IMR-90 (cell line): ENCODE data around the gene CLCNKA. TPM values are rescaled to one million over a fixed set of nuclear protein-coding genes. Genes with fewer than 3 reads are reported as not detected.

Experiments
- ATAC-seq: fragments of 200-7000 bp; cut with Tn5 transposase; 2 replicates; pipeline ENCODE4 v1.9.1; 2020; ENCODE audit warnings: low read depth, mild to moderate bottlenecking, moderate library complexity
- BruUV-seq: library from RNA; stranded (reverse); fragments of 400-500 nt; replicated peaks from 2 replicates; lab custom pipeline; 2021; lab: Mats Ljungman, UMichigan
- CTCF ChIA-PET: fragments of 300-600 bp; formaldehyde crosslinking; extraction: SDS; loops from one replicate; lab custom pipeline; 2021; ENCODE audit warnings: antibody characterized with exemption; lab: Yijun Ruan, JAX
- POLR2A ChIA-PET: fragments of 300-600 bp; sonication (Branson Sonifier 250); formaldehyde crosslinking; loops from one replicate; lab custom pipeline; 2022; ENCODE audit warnings: antibody characterized with exemption; ENCODE audit not compliant: unreplicated experiment; lab: Charles Lee
- DNase-seq: peaks from one replicate; pipeline ENCODE4 v3.0.0; 2013
- H2AFZ ChIP-seq: replicated peaks from 2 replicates; pipeline ENCODE3; 2013; ENCODE audit warnings: low read length, mild to moderate bottlenecking; ENCODE audit not compliant: poor library complexity
- H2AK5ac ChIP-seq: 2 replicates; pipeline ENCODE4 v1.6.1; 2013; ENCODE audit warnings: low read depth, low read length, inconsistent platforms
- H2AK9ac ChIP-seq: replicated peaks from 2 replicates; pipeline ENCODE3; 2013; ENCODE audit warnings: mild to moderate bottlenecking, low read depth, low read length, moderate library complexity; ENCODE audit not compliant: poor library complexity
- H2BK120ac ChIP-seq: 2 replicates; pipeline ENCODE4 v1.6.1; 2013; ENCODE audit warnings: low read depth, low read length, inconsistent platforms
- H2BK15ac ChIP-seq: 3 replicates; pipeline ENCODE4 v1.6.1; 2013; ENCODE audit warnings: low read depth, low read length, inconsistent platforms
- H2BK20ac ChIP-seq: 2 replicates; pipeline ENCODE4 v1.6.1; 2013; ENCODE audit warnings: low read depth, mild to moderate bottlenecking, inconsistent platforms, low read length, moderate library complexity
- H2BK5ac ChIP-seq: 2 replicates; pipeline ENCODE4 v1.6.1; 2013; ENCODE audit warnings: mild to moderate bottlenecking, low read depth, low read length, inconsistent platforms; ENCODE audit not compliant: poor library complexity, severe bottlenecking
- H3K14ac ChIP-seq: replicated peaks from 2 replicates; pipeline ENCODE4 v1.6.1; 2013; ENCODE audit warnings: low read depth, low read length, inconsistent platforms
- H3K18ac ChIP-seq: 2 replicates; pipeline ENCODE4 v1.6.1; 2013; ENCODE audit warnings: low read depth, low read length, control low read depth
- H3K23ac ChIP-seq: 2 replicates; pipeline ENCODE4 v1.6.1; 2013; ENCODE audit warnings: low read depth, low read length, inconsistent platforms
- H3K27ac ChIP-seq: 2 replicates; pipeline ENCODE4 v1.5.1; 2013; ENCODE audit warnings: mild to moderate bottlenecking, control low read depth, low read length; ENCODE audit not compliant: insufficient read depth
- H3K27me3 ChIP-seq: 2 replicates; pipeline ENCODE4 v1.6.1; 2013; ENCODE audit warnings: low read length; ENCODE audit not compliant: control insufficient read depth, insufficient read depth
- H3K36me3 ChIP-seq: 2 replicates; pipeline ENCODE4 v1.6.1; 2013; ENCODE audit warnings: low read length, mixed read lengths; ENCODE audit not compliant: control insufficient read depth, insufficient read depth
- H3K4ac ChIP-seq: 2 replicates; pipeline ENCODE4 v1.6.1; 2013; ENCODE audit warnings: low read depth, low read length, inconsistent platforms
- H3K4me1 ChIP-seq: 2 replicates; pipeline ENCODE4 v1.6.1; 2013; ENCODE audit warnings: low read length, mixed read lengths; ENCODE audit not compliant: control insufficient read depth, insufficient read depth
- H3K4me2 ChIP-seq: 2 replicates; pipeline ENCODE4 v1.6.1; 2013; ENCODE audit warnings: low read depth, mild to moderate bottlenecking, control low read depth, low read length, moderate library complexity
- H3K4me3 ChIP-seq: 2 replicates; pipeline ENCODE4 v1.5.1; 2013; ENCODE audit warnings: low read depth, mild to moderate bottlenecking, control low read depth, low read length, moderate library complexity; ENCODE audit not compliant: insufficient read depth
- H3K56ac ChIP-seq: 2 replicates; pipeline ENCODE4 v1.6.1; 2013; ENCODE audit warnings: low read length, inconsistent platforms; ENCODE audit not compliant: insufficient read depth; ENCODE audit errors: extremely low read depth
- H3K79me1 ChIP-seq, 2 experiments: 2 replicates each; pipeline ENCODE4 v1.6.1; 2013; ENCODE audit warnings: low read length in 2 of 2, inconsistent platforms in 1 of 2, low read depth in 1 of 2
- H3K9ac ChIP-seq: 2 replicates; pipeline ENCODE4 v1.6.1; 2013; ENCODE audit warnings: low read depth, low read length, control low read depth
- H3K9me1 ChIP-seq: 2 replicates; pipeline ENCODE4 v1.6.1; 2013; ENCODE audit warnings: low read length, inconsistent platforms; ENCODE audit not compliant: insufficient read depth
- H3K9me3 ChIP-seq: 2 replicates; pipeline ENCODE4 v1.6.1; 2013; ENCODE audit warnings: low read length; ENCODE audit not compliant: control insufficient read depth, insufficient read depth
- H4K20me1 ChIP-seq: 2 replicates; pipeline ENCODE4 v1.6.1; 2013; ENCODE audit warnings: low read length, inconsistent platforms; ENCODE audit not compliant: insufficient read depth
- H4K5ac ChIP-seq: 2 replicates; pipeline ENCODE4 v1.6.1; 2013; ENCODE audit warnings: mild to moderate bottlenecking, low read depth, low read length, control low read depth
- H4K8ac ChIP-seq, 2 experiments: 2 replicates each; pipeline ENCODE4 v1.6.1; 2013; ENCODE audit warnings: low read depth in 2 of 2, low read length in 2 of 2, control low read depth in 1 of 2, inconsistent platforms in 1 of 2
- H4K91ac ChIP-seq: 2 replicates; pipeline ENCODE4 v1.6.1; 2013; ENCODE audit warnings: low read depth, low read length, inconsistent platforms; ENCODE audit not compliant: insufficient read depth
- BHLHE40 ChIP-seq: fragments of 150-350 bp; IDR thresholded peaks from 2 replicates; pipeline ENCODE4 v1.6.1; 2016; ENCODE audit warnings: mild to moderate bottlenecking, low read depth, low read length
- CEBPB ChIP-seq: IDR thresholded peaks from 2 replicates; pipeline ENCODE4 v1.6.1; 2012; ENCODE audit warnings: low read depth, low read length, improper control_type of control experiment
- CHD1 ChIP-seq: IDR thresholded peaks from 2 replicates; pipeline ENCODE4 v1.6.1; 2012; ENCODE audit warnings: low read depth, low read length, improper control_type of control experiment
- CTCF ChIP-seq: conservative IDR thresholded peaks from 2 replicates; pipeline ENCODE4 v1.5.1; 2012; ENCODE audit warnings: mild to moderate bottlenecking, low read depth, low read length, improper control_type of control experiment
- FOS ChIP-seq: fragments of 150-350 bp; IDR thresholded peaks from 2 replicates; pipeline ENCODE4 v1.6.1; 2016; ENCODE audit warnings: low read depth, low read length
- MAFK ChIP-seq: IDR thresholded peaks from 2 replicates; pipeline ENCODE4 v1.6.1; 2012; ENCODE audit warnings: low read depth, low read length, improper control_type of control experiment
- MAZ ChIP-seq: IDR thresholded peaks from 2 replicates; pipeline ENCODE4 v1.6.1; 2012; ENCODE audit warnings: low read depth, mild to moderate bottlenecking, low read length, improper control_type of control experiment, moderate library complexity, borderline replicate concordance
- MXI1 ChIP-seq: IDR thresholded peaks from 2 replicates; pipeline ENCODE4 v1.6.1; 2012; ENCODE audit warnings: low read depth, mild to moderate bottlenecking, low read length, moderate library complexity, borderline replicate concordance
- NFE2L2 ChIP-seq: fragments of 150-350 bp; IDR thresholded peaks from 2 replicates; pipeline ENCODE4 v1.6.1; 2016; ENCODE audit warnings: low read depth, mild to moderate bottlenecking, low read length
- POLR2A ChIP-seq: IDR thresholded peaks from 2 replicates; pipeline ENCODE4 v1.6.1; 2012; ENCODE audit warnings: mild to moderate bottlenecking, low read depth, low read length
- RAD21 ChIP-seq: IDR thresholded peaks from 2 replicates; pipeline ENCODE4 v1.6.1; 2012; ENCODE audit warnings: low read length, improper control_type of control experiment
- RCOR1 ChIP-seq: IDR thresholded peaks from 2 replicates; pipeline ENCODE4 v1.6.1; 2012; ENCODE audit warnings: mild to moderate bottlenecking, low read length, improper control_type of control experiment; ENCODE audit not compliant: insufficient replicate concordance
- RFX5 ChIP-seq: IDR thresholded peaks from 2 replicates; pipeline ENCODE4 v1.8.0; 2012; ENCODE audit warnings: low read depth, mild to moderate bottlenecking, low read length, moderate library complexity
- SMC3 ChIP-seq: fragments of 150-350 bp; IDR thresholded peaks from 2 replicates; pipeline ENCODE4 v1.6.1; 2016; ENCODE audit warnings: low read depth, mild to moderate bottlenecking, antibody characterized with exemption, low read length, moderate library complexity
- WGBS, 2 experiments: methylation state at CpG; one replicate each; pipeline versions ENCODE4 v1.1.5 to v1.1.7; 2013; ENCODE audit warnings: missing lambda C conversion rate in 2 of 2; ENCODE audit not compliant: insufficient read length in 1 of 2; ENCODE audit errors: extremely low coverage in 2 of 2; 5-methylcytosine and 5-hydroxymethylcytosine counted together
- dilution Hi-C: fragments of 300-500 bp; cut with HindIII; formaldehyde crosslinking; loops from one replicate; pipeline ENCODE4 v1.14.3; 2018; ENCODE audit warnings: low sequenced_read_pairs; ENCODE audit not compliant: unreplicated experiment
- in situ Hi-C: fragments of 300-500 bp; cut with MboI; formaldehyde crosslinking; loops from 3 replicates; pipeline ENCODE4 v1.14.3; 2019; ENCODE audit warnings: low sequenced_read_pairs, inconsistent platforms, mixed read lengths
- intact Hi-C: fragments of 100-400 bp; cut with micrococcal nuclease; formaldehyde crosslinking; loops from 2 replicates; pipeline ENCODE4 v1.10.0; 2022
- polyA plus RNA-seq, 3 experiments: library from polyadenylated mRNA; depleted of rRNA; stranded (reverse); fragments of >200 nt; gene quantifications; 2 replicates each; pipeline ENCODE4 v1.2.3, GENCODE V29; 2012; ENCODE audit warnings: low replicate concordance in 1 of 3
- total RNA-seq: library from RNA; depleted of rRNA; stranded (reverse); fragments of >200 nt; gene quantifications from 2 replicates; pipeline ENCODE4 v1.2.3, GENCODE V29; 2012
- TF ChIP-seq, protein P1 (sequence below): fragments of 150-350 bp; IDR thresholded peaks from 2 replicates; pipeline ENCODE4 v1.6.1; 2016; ENCODE audit warnings: low read depth, mild to moderate bottlenecking, low read length, moderate library complexity, borderline replicate concordance
- TF ChIP-seq, protein P2 (sequence below): fragments of 150-350 bp; IDR thresholded peaks from 2 replicates; pipeline ENCODE4 v1.6.1; 2017; ENCODE audit warnings: mild to moderate bottlenecking, antibody characterized with exemption, low read length, low read depth

CLCNKA gene
- total and polyA plus RNA-seq, 2 of the 4 experiments (the other 2 are of a cell fraction) = 0.05 TPM; not detected in 1

DNA sequence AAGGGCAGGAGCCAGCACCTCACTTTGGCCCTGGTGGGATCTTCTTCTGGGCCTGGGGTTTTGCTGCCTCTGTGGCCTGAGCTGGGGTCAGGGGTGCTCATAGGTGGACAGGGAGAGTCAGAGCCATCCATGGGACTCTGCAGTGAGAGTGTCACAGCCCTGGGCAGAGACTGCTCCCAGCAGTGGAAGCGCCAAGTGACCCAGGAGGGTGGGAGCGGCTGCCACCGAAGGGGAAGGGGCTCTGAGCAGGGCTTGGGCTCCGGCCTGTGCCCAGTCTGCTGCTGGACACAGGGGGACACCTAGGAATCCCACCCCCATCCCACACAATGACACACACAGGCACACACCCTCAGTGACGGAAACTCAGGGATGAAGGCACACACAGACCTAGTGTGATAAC lies 22.1 kb downstream of the CLCNKA start:
- no peaks in the 10 kb centered on the region for H3K9me1 ChIP-seq
- H3K56ac ChIP-seq = no peak overlapping the region
- H3K79me1 ChIP-seq = no peaks in the 10 kb centered on the region
- H2AK9ac ChIP-seq = no peak overlapping the region
- H2AFZ ChIP-seq = no peak overlapping the region
- no peaks in the 10 kb centered on the region for H3K4me1 ChIP-seq
- no peak overlapping the region for H2AK5ac ChIP-seq
- H3K14ac ChIP-seq = no peak overlapping the region
- H2BK5ac ChIP-seq = no peak overlapping the region
- intact Hi-C loops (no loop called here), dilution Hi-C loops (no loop called here), in situ Hi-C loops (no loop called here)
- no peak overlapping the region for H4K91ac ChIP-seq
- H3K4me3 ChIP-seq = no peak overlapping the region
- no peak overlapping the region for H4K5ac ChIP-seq
- TF ChIP-seq MAFK = no peak
- TF ChIP-seq RAD21 = no peak
- TF ChIP-seq CHD1 = no peak
- TF ChIP-seq SMC3 = no peak
- no peak for TF ChIP-seq RFX5
- TF ChIP-seq POLR2A = no peak
- TF ChIP-seq, protein P1, sequence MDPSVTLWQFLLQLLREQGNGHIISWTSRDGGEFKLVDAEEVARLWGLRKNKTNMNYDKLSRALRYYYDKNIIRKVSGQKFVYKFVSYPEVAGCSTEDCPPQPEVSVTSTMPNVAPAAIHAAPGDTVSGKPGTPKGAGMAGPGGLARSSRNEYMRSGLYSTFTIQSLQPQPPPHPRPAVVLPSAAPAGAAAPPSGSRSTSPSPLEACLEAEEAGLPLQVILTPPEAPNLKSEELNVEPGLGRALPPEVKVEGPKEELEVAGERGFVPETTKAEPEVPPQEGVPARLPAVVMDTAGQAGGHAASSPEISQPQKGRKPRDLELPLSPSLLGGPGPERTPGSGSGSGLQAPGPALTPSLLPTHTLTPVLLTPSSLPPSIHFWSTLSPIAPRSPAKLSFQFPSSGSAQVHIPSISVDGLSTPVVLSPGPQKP = no peak
- no peak for TF ChIP-seq NFE2L2
- TF ChIP-seq FOS = no peak
- TF ChIP-seq MAZ = no peak
- TF ChIP-seq CEBPB = no peak
- no peak for TF ChIP-seq RCOR1
- TF ChIP-seq BHLHE40 = no peak
- TF ChIP-seq, protein P2, sequence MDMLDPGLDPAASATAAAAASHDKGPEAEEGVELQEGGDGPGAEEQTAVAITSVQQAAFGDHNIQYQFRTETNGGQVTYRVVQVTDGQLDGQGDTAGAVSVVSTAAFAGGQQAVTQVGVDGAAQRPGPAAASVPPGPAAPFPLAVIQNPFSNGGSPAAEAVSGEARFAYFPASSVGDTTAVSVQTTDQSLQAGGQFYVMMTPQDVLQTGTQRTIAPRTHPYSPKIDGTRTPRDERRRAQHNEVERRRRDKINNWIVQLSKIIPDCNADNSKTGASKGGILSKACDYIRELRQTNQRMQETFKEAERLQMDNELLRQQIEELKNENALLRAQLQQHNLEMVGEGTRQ = no peak
- no peak for TF ChIP-seq MXI1
- TF ChIP-seq CTCF = no peak
- peaks cover 39% of the 10 kb centered on the region for H3K27me3 ChIP-seq
- no peaks in the 10 kb centered on the region for H3K36me3 ChIP-seq
- no peak overlapping the region for H2BK20ac ChIP-seq
- no peak overlapping the region for H3K4me2 ChIP-seq
- no TSS peak for BruUV-seq
- WGBS, 2 experiments = no CpG with 5 or more reads among the region's 5 CpGs
- ChIA-PET CTCF (no interaction called here), POLR2A (no interaction called here)
- no peak overlapping the region for H3K23ac ChIP-seq
- no peak overlapping the region for H4K8ac ChIP-seq
- H3K9me3 ChIP-seq = no peaks in the 10 kb centered on the region
- ATAC-seq = no peak
- H3K4ac ChIP-seq = no peak overlapping the region
- H3K27ac ChIP-seq = no peak overlapping the region
- H3K18ac ChIP-seq = no peak overlapping the region
- H3K9ac ChIP-seq = no peak overlapping the region
- no peak overlapping the region for H2BK15ac ChIP-seq
- no peak for DNase-seq
- no peak overlapping the region for H2BK120ac ChIP-seq
- H4K20me1 ChIP-seq = no peaks in the 10 kb centered on the region
